ENCODE measurements around the gene CBARP.

The CBARP gene

GRCh38 chr19:1275260-1275975 lies 37.6 kb upstream of the CBARP start, which contains the start of gene FAM174C (continued):
- TF ChIP-seq ZNF777 (tag by site-specific recombination; IDR thresholded peaks at IDR 0.05; ENCODE audit: borderline replicate concordance) (no peak), PBX3 (CRISPR knock-in tag; IDR thresholded peaks at IDR 0.05) (peak; percentile 89), SP7 (tag by site-specific recombination; IDR thresholded peaks at IDR 0.05) (peak; percentile 16), ZNF837 (tag by site-specific recombination; IDR thresholded peaks at IDR 0.05) (peak; percentile 93), ZNF324 (tag by site-specific recombination; IDR thresholded peaks at IDR 0.05) (peak; percentile 20; the same call in 1 of the 2 replicates), ZNF16 (tag by site-specific recombination; IDR thresholded peaks at IDR 0.05; ENCODE audit: low read depth) (no peak), ZNF660 (tag by site-specific recombination; IDR thresholded peaks at IDR 0.05) (peak; percentile 70), ZBTB1 (tag by site-specific recombination; IDR thresholded peaks at IDR 0.05) (0 out of 2 replicates have a peak, but pooled peaks have one; percentile 21), ZNF391 (tag by site-specific recombination; IDR thresholded peaks at IDR 0.05; ENCODE audit: borderline replicate concordance, low read depth) (0 out of 2 replicates have a peak, but pooled peaks have one; percentile 29), ZNF488 (tag by site-specific recombination; IDR thresholded peaks at IDR 0.05) (no peak), GLIS2 (tag by site-specific recombination; IDR thresholded peaks at IDR 0.05) (no peak), OSR2 (tag by site-specific recombination; IDR thresholded peaks at IDR 0.05) (peak; percentile 29; the same call in 1 of the 2 replicates), ZNF513 (tag by site-specific recombination; IDR thresholded peaks at IDR 0.05) (peak; percentile 51; the same call in 1 of the 2 replicates), ZNF791 (tag by site-specific recombination; IDR thresholded peaks at IDR 0.05) (no peak), SP2 (tag by site-specific recombination; IDR thresholded peaks at IDR 0.05) (peak; percentile 92)

GRCh38 chr19:1274852-1275259 lies 37.1 kb upstream of the CBARP start:
- peak overlapping the region; percentile 98 for H3K27ac ChIP-seq (ENCODE audit: extremely low read depth, low read depth, low read length)
- ChIA-PET CTCF (interaction anchor here (0.8 to 1.0 kb wide), 2 partner anchors 8 to 31 kb away, joined by 4 to 5 read pairs; no protein-coding TSS in a partner anchor), POLR2A (interaction anchor here (0.6 to 3.4 kb wide), 15 partner anchors 9 to 123 kb away, joined by 3 to 28 read pairs (median 4); partner anchors contain the start of genes ATP5F1D and NDUFS7)
- peaks cover 4 to 83% of the 10 kb centered on the region in 2 experiments; a peak in 2 of 3 replicates for H3K36me3 ChIP-seq (ENCODE audit: control insufficient read depth in 2 of 2, insufficient read depth in 1 of 2, low read length in 2 of 2)
- peaks cover 16% of the 10 kb centered on the region for H3K4me1 ChIP-seq (ENCODE audit: control insufficient read depth, insufficient read depth, low read length)
- H3K4me3 ChIP-seq (ENCODE audit: low read depth, low read length) = peak overlapping the region; percentile 44
- no peaks in the 10 kb centered on the region for H3K9me3 ChIP-seq (ENCODE audit: control insufficient read depth, insufficient read depth, low read depth, low read length)
- TF ChIP-seq ZNF354C (tag by site-specific recombination; IDR thresholded peaks at IDR 0.05; ENCODE audit: borderline replicate concordance, low read depth) (no peak), GLI4 (tag by site-specific recombination; IDR thresholded peaks at IDR 0.05) (no peak), ZNF777 (tag by site-specific recombination; IDR thresholded peaks at IDR 0.05; ENCODE audit: borderline replicate concordance) (peak; percentile 41; the same call in 1 of the 2 replicates), ZNF37A (tag by site-specific recombination; IDR thresholded peaks at IDR 0.05) (no peak), ZBTB17 (tag by site-specific recombination; IDR thresholded peaks at IDR 0.05) (peak; percentile 91; the same call in 1 of the 2 replicates), ZNF555 (tag by site-specific recombination; conservative IDR thresholded peaks at IDR 0.05) (no peak), YY1 (tag by site-specific recombination; IDR thresholded peaks at IDR 0.05) (no peak; the same call in none of the 2 replicates), BCL11A (tag by site-specific recombination; IDR thresholded peaks at IDR 0.05; ENCODE audit: low read depth) (peak; percentile 82; the same call in 1 of the 2 replicates), AEBP2 (tag by site-specific recombination; IDR thresholded peaks at IDR 0.05; ENCODE audit: borderline replicate concordance) (no peak), ZNF302 (tag by site-specific recombination; IDR thresholded peaks at IDR 0.05; ENCODE audit: low read depth) (no peak), PBX3 (CRISPR knock-in tag; IDR thresholded peaks at IDR 0.05) (no peak), ZNF600 (tag by site-specific recombination; IDR thresholded peaks at IDR 0.05) (peak; percentile 90), ZFHX2 (tag by site-specific recombination; conservative IDR thresholded peaks at IDR 0.05) (peak; percentile 35), ZIC2 (tag by site-specific recombination; IDR thresholded peaks at IDR 0.05) (no peak), SCRT1 (tag by site-specific recombination; IDR thresholded peaks at IDR 0.05; ENCODE audit: borderline replicate concordance) (no peak), ZNF639 (tag by site-specific recombination; IDR thresholded peaks at IDR 0.05) (peak; percentile 61; the same call in 1 of the 2 replicates)

Data from HEK293 (cell line).